HepG2 (cell line): ENCODE data around the gene TMEM41B. TPM values are rescaled to one million over a fixed set of nuclear protein-coding genes. Genes with fewer than 3 reads are reported as not detected.

Source experiments
- ARHGAP35 ChIP-seq: sonication (generic); formaldehyde crosslinking; IDR thresholded peaks from 2 replicates; pipeline ENCODE4 v1.9.0; 2022; ENCODE audit warnings: mild to moderate bottlenecking, inconsistent platforms, moderate library complexity, missing genetic modification reagents, borderline replicate concordance
- DMAP1 ChIP-seq: IDR thresholded peaks from 2 replicates; pipeline ENCODE4 v1.6.1; 2016
- KDM3A ChIP-seq: IDR thresholded peaks from 2 replicates; pipeline ENCODE4 v1.6.1; 2018; ENCODE audit warnings: low read depth, missing compliant biosample characterization
- MEIS2 ChIP-seq: sonication (generic); formaldehyde crosslinking; IDR thresholded peaks from 2 replicates; pipeline ENCODE4 v1.9.0; 2021; ENCODE audit warnings: mild to moderate bottlenecking, missing genetic modification reagents
- NR2F2 ChIP-seq: IDR thresholded peaks from 2 replicates; pipeline ENCODE4 v1.6.1; 2012; ENCODE audit warnings: low read depth, inconsistent platforms, borderline replicate concordance
- PITX1 ChIP-seq: sonication (generic); formaldehyde crosslinking; IDR thresholded peaks from 2 replicates; pipeline ENCODE4 v1.5.1; 2020; ENCODE audit warnings: mild to moderate bottlenecking, missing genetic modification reagents
- POLR2A ChIP-seq, 2 experiments: IDR thresholded peaks; 2 replicates each; pipeline ENCODE4 v1.6.1; 2011; ENCODE audit warnings: low read depth in 2 of 2, low read length in 2 of 2, mild to moderate bottlenecking in 1 of 2, moderate library complexity in 1 of 2; ENCODE audit not compliant: insufficient read depth in 1 of 2
- POLR2G ChIP-seq: fragments of 200-400 bp; formaldehyde crosslinking; IDR thresholded peaks from 2 replicates; pipeline ENCODE4 v1.6.1; 2018; ENCODE audit warnings: mild to moderate bottlenecking, low read depth, low read length, moderate library complexity
- RXRA ChIP-seq: sonication (generic); formaldehyde crosslinking; IDR thresholded peaks from 2 replicates; pipeline ENCODE4 v1.5.1; 2020; ENCODE audit warnings: missing genetic modification reagents
- TARDBP ChIP-seq: sonication (generic); formaldehyde crosslinking; IDR thresholded peaks from 2 replicates; pipeline ENCODE4 v1.8.0; 2022; ENCODE audit warnings: mild to moderate bottlenecking, missing genetic modification reagents
- ZBTB42 ChIP-seq: sonication (generic); formaldehyde crosslinking; IDR thresholded peaks from 2 replicates; pipeline ENCODE4 v1.5.0; 2020; ENCODE audit warnings: mild to moderate bottlenecking, missing genetic modification reagents
- ZNF136 ChIP-seq: sonication (generic); formaldehyde crosslinking; IDR thresholded peaks from 2 replicates; pipeline ENCODE4 v1.8.1; 2022; ENCODE audit warnings: low read depth, mild to moderate bottlenecking, moderate library complexity, missing genetic modification reagents
- ZNF143 ChIP-seq: sonication (generic); formaldehyde crosslinking; IDR thresholded peaks from 2 replicates; pipeline ENCODE4 v1.4.0; 2020; ENCODE audit warnings: missing genetic modification reagents
- ZNF256 ChIP-seq: sonication (generic); formaldehyde crosslinking; conservative IDR thresholded peaks from 2 replicates; pipeline ENCODE4 v1.4.0; 2020; ENCODE audit warnings: missing genetic modification reagents
- ZNF737 ChIP-seq: sonication (generic); formaldehyde crosslinking; IDR thresholded peaks from 2 replicates; pipeline ENCODE4 v1.5.0; 2020; ENCODE audit warnings: missing genetic modification reagents, mild to moderate bottlenecking, borderline replicate concordance
- polyA plus RNA-seq, 8 experiments: library from polyadenylated mRNA; depleted of rRNA in 3 of 8; stranded (reverse) in 7 of 8; unstranded in 1 of 8; fragments of >200 nt; fragmentation: Illumina TruSeq in 4 of 8; extraction: Trizol in 4 of 8; gene quantifications; 2 replicates each; pipeline versions ENCODE4 v1.2.1 to v1.2.3, GENCODE V29; 2011 to 2016; ENCODE audit warnings: low read depth in 4 of 8, missing spikeins in 1 of 8, mixed read lengths in 1 of 8; ENCODE audit not compliant: insufficient read depth in 1 of 8
- total RNA-seq, 5 experiments: library from RNA; depleted of rRNA; stranded (reverse); fragments of >200 nt; fragmentation: Illumina TruSeq; extraction: Trizol; gene quantifications; 2 replicates each; pipeline ENCODE4 v1.2.3, GENCODE V29; 2016; ENCODE audit warnings: low read depth in 1 of 5
- TF ChIP-seq, protein P1 (sequence below): sonication (generic); formaldehyde crosslinking; IDR thresholded peaks from 2 replicates; pipeline ENCODE4 v1.8.0; 2022; ENCODE audit warnings: missing genetic modification reagents, mild to moderate bottlenecking, borderline replicate concordance
- TF ChIP-seq, protein P2 (sequence below): IDR thresholded peaks from 2 replicates; pipeline ENCODE4 v1.6.1; 2016
- TF ChIP-seq, protein P3 (sequence below): sonication (generic); formaldehyde crosslinking; IDR thresholded peaks from 2 replicates; pipeline ENCODE4 v1.4.0; 2020; ENCODE audit warnings: low read depth, mild to moderate bottlenecking, missing genetic modification reagents
- TF ChIP-seq, protein P4 (sequence below): IDR thresholded peaks from 2 replicates; pipeline ENCODE4 v1.6.1; 2012; ENCODE audit warnings: low read length, improper control_type of control experiment
- TF ChIP-seq, protein P5 (sequence below): IDR thresholded peaks from 2 replicates; pipeline ENCODE4 v1.6.1; 2016

TMEM41B gene
- total and polyA plus RNA-seq, 2 of the 13 experiments (the other 11 are each of a cell fraction or from before 2014, with no cell fraction given), result 36.8 to 48.1 TPM

DNA sequence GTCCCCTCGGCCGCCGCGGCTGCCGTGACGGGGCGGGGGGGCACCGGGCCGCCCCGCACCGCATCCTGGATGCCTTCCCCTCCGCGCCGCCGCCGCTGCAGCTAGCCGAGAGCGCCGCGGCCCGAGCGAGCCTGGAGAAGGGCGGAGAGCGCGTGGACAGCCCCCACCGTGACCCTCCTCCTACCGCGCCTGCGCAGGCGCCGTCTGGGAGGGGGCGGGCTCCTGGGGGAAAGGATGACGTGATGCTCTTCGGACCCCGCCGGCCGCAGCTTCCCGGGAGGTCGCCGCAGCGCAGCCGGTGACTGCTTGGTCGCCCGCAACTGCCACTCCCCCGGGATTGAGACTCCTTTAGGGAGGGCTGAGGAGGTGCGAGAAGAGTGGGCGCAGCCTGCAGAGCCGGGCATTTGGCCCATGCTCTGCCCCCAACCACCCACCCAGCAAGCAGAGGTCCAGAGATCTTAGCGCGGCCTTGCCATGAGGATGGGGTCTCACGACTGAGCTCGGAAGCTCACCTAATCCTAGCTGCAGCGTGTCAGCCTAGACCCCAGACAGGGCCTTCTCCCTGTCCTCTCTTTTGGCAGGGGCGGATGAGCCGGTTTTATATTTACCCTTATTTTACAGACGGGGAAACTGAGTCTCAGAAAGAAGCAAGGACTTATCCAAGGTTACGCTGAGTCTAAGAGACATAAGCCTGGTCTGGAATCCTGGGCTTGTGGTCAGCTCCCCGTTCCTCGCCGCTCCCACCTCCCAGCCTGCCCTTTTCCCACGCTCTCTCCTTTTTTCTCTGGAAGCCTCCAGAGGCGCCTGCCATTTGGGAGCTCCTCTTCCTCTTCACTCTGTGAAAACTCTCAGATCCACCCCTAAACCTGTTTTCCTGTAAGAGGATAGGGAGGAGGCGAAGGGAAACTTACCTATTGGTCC, 48.9 kb downstream of the TMEM41B start, which contains the start of gene DENND5A (continued):
- TF ChIP-seq, protein P1, sequence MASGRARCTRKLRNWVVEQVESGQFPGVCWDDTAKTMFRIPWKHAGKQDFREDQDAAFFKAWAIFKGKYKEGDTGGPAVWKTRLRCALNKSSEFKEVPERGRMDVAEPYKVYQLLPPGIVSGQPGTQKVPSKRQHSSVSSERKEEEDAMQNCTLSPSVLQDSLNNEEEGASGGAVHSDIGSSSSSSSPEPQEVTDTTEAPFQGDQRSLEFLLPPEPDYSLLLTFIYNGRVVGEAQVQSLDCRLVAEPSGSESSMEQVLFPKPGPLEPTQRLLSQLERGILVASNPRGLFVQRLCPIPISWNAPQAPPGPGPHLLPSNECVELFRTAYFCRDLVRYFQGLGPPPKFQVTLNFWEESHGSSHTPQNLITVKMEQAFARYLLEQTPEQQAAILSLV (CRISPR knock-in tag), result no peak
- TF ChIP-seq, protein P2, sequence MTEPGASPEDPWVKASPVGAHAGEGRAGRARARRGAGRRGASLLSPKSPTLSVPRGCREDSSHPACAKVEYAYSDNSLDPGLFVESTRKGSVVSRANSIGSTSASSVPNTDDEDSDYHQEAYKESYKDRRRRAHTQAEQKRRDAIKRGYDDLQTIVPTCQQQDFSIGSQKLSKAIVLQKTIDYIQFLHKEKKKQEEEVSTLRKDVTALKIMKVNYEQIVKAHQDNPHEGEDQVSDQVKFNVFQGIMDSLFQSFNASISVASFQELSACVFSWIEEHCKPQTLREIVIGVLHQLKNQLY (CRISPR knock-in tag), result peak; percentile 62; the same call in 1 of the 2 replicates
- TF ChIP-seq ZNF256 (CRISPR knock-in tag) (no peak), POLR2A (IDR thresholded peaks at IDR 0.05; ENCODE audit: insufficient read depth in 1 of 2, low read depth in 2 of 2, low read length in 2 of 2) (peak; percentile 65 to 75), ZNF136 (0 out of 2 replicates have a peak, but pooled peaks have one; percentile 35), DMAP1 (peak; percentile 73), KDM3A (CRISPR knock-in tag) (peak; percentile 70; the same call in 1 of the 2 replicates), POLR2G (peak; percentile 81), ARHGAP35 (CRISPR knock-in tag) (peak; percentile 58; the same call in 1 of the 2 replicates), NR2F2 (peak; percentile 16; the same call in 1 of the 2 replicates), TARDBP (CRISPR knock-in tag) (peak; percentile 25; the same call in 1 of the 2 replicates), PITX1 (CRISPR knock-in tag) (peak; percentile 39; the same call in 1 of the 2 replicates), MEIS2 (CRISPR knock-in tag) (peak; percentile 38; the same call in 1 of the 2 replicates), RXRA (CRISPR knock-in tag) (0 out of 2 replicates have a peak, but pooled peaks have one; percentile 33), ZNF143 (CRISPR knock-in tag) (no peak), ZNF737 (CRISPR knock-in tag) (no peak), ZBTB42 (CRISPR knock-in tag) (no peak)
- TF ChIP-seq, protein P3, sequence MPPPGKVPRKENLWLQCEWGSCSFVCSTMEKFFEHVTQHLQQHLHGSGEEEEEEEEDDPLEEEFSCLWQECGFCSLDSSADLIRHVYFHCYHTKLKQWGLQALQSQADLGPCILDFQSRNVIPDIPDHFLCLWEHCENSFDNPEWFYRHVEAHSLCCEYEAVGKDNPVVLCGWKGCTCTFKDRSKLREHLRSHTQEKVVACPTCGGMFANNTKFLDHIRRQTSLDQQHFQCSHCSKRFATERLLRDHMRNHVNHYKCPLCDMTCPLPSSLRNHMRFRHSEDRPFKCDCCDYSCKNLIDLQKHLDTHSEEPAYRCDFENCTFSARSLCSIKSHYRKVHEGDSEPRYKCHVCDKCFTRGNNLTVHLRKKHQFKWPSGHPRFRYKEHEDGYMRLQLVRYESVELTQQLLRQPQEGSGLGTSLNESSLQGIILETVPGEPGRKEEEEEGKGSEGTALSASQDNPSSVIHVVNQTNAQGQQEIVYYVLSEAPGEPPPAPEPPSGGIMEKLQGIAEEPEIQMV (CRISPR knock-in tag), result no peak
- TF ChIP-seq, protein P4, sequence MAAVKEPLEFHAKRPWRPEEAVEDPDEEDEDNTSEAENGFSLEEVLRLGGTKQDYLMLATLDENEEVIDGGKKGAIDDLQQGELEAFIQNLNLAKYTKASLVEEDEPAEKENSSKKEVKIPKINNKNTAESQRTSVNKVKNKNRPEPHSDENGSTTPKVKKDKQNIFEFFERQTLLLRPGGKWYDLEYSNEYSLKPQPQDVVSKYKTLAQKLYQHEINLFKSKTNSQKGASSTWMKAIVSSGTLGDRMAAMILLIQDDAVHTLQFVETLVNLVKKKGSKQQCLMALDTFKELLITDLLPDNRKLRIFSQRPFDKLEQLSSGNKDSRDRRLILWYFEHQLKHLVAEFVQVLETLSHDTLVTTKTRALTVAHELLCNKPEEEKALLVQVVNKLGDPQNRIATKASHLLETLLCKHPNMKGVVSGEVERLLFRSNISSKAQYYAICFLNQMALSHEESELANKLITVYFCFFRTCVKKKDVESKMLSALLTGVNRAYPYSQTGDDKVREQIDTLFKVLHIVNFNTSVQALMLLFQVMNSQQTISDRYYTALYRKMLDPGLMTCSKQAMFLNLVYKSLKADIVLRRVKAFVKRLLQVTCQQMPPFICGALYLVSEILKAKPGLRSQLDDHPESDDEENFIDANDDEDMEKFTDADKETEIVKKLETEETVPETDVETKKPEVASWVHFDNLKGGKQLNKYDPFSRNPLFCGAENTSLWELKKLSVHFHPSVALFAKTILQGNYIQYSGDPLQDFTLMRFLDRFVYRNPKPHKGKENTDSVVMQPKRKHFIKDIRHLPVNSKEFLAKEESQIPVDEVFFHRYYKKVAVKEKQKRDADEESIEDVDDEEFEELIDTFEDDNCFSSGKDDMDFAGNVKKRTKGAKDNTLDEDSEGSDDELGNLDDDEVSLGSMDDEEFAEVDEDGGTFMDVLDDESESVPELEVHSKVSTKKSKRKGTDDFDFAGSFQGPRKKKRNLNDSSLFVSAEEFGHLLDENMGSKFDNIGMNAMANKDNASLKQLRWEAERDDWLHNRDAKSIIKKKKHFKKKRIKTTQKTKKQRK, result peak; percentile 25; the same call in 1 of the 2 replicates
- TF ChIP-seq, protein P5, sequence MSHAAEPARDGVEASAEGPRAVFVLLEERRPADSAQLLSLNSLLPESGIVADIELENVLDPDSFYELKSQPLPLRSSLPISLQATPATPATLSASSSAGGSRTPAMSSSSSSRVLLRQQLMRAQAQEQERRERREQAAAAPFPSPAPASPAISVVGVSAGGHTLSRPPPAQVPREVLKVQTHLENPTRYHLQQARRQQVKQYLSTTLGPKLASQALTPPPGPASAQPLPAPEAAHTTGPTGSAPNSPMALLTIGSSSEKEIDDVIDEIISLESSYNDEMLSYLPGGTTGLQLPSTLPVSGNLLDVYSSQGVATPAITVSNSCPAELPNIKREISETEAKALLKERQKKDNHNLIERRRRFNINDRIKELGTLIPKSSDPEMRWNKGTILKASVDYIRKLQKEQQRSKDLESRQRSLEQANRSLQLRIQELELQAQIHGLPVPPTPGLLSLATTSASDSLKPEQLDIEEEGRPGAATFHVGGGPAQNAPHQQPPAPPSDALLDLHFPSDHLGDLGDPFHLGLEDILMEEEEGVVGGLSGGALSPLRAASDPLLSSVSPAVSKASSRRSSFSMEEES (CRISPR knock-in tag), result peak; percentile 46; the same call in 1 of the 2 replicates
